Activated CD4-positive, alpha-beta T cell treated with anti-CD3 and anti-CD28 coated beads for 1 hour (primary cell): Measurements from ENCODE around the gene KIAA1958.
"Not testable (repeated sequence)": the region's sequence is repeated elsewhere in the genome, so short reads cannot be mapped to it uniquely, and the experiment has no call there.

Experiments used
- DNase-seq: peaks from one replicate; pipeline ENCODE4 v3.0.0-alpha.2; 2020

Gene KIAA1958

GRCh38 chr9:112493393-112494137, 6.9 kb downstream of the KIAA1958 start:
- no peak for DNase-seq

- DNase-seq = no peak
Measured at GRCh38 chr9:112494153-112494552, 7.5 kb downstream of the KIAA1958 start.

- no peak for DNase-seq
Measured at GRCh38 chr9:112495614-112496013, 9.0 kb downstream of the KIAA1958 start.

GRCh38 chr9:112496074-112496722, 9.6 kb downstream of the KIAA1958 start:
- DNase-seq = no peak

GRCh38 chr9:112500842-112501241, 14.2 kb downstream of the KIAA1958 start:
- no peak for DNase-seq

- DNase-seq = no peak
Measured at GRCh38 chr9:112501287-112501686, 14.7 kb downstream of the KIAA1958 start.

- no peak for DNase-seq
Measured at GRCh38 chr9:112502175-112502946, 15.7 kb downstream of the KIAA1958 start.

GRCh38 chr9:112503170-112503569, 16.5 kb downstream of the KIAA1958 start:
- no peak for DNase-seq

GRCh38 chr9:112505086-112505485, 18.5 kb downstream of the KIAA1958 start:
- no peak for DNase-seq

- no peak for DNase-seq
Measured at GRCh38 chr9:112505607-112506006, 19.0 kb downstream of the KIAA1958 start.

- DNase-seq = no peak
Measured at GRCh38 chr9:112506571-112506970, 19.9 kb downstream of the KIAA1958 start.

GRCh38 chr9:112507001-112507680, 20.5 kb downstream of the KIAA1958 start:
- no peak for DNase-seq

- DNase-seq = no peak
Measured at GRCh38 chr9:112508377-112508776, 21.8 kb downstream of the KIAA1958 start.

- DNase-seq = not testable (repeated sequence)
Measured at GRCh38 chr9:112512377-112512776, 25.8 kb downstream of the KIAA1958 start.

GRCh38 chr9:112516769-112517168, 30.1 kb downstream of the KIAA1958 start:
- no peak for DNase-seq

- DNase-seq = no peak
Measured at GRCh38 chr9:112520069-112520468, 33.4 kb downstream of the KIAA1958 start.

GRCh38 chr9:112520656-112521055, 34.0 kb downstream of the KIAA1958 start:
- no peak for DNase-seq

- no peak for DNase-seq
Measured at GRCh38 chr9:112526973-112527372, 40.3 kb downstream of the KIAA1958 start.

GRCh38 chr9:112527959-112528358, 41.3 kb downstream of the KIAA1958 start:
- DNase-seq = no peak

GRCh38 chr9:112529316-112529715, 42.7 kb downstream of the KIAA1958 start:
- no peak for DNase-seq

- no peak for DNase-seq
Measured at GRCh38 chr9:112530751-112531205, 44.2 kb downstream of the KIAA1958 start.

GRCh38 chr9:112531666-112532282, 45.1 kb downstream of the KIAA1958 start:
- DNase-seq = no peak

- DNase-seq = no peak
Measured at GRCh38 chr9:112532427-112532826, 45.8 kb downstream of the KIAA1958 start.
